ENCODE data around the gene TXNDC17. TPM values are rescaled to one million over a fixed set of nuclear protein-coding genes. Genes with fewer than 3 reads are reported as not detected.
"Not testable (repeated sequence)": the region's sequence is repeated elsewhere in the genome, so short reads cannot be mapped to it uniquely, and the experiment has no call there.

The TXNDC17 gene
- total RNA-seq = 72.2 and 74.3 TPM in 2 replicates

DNA sequence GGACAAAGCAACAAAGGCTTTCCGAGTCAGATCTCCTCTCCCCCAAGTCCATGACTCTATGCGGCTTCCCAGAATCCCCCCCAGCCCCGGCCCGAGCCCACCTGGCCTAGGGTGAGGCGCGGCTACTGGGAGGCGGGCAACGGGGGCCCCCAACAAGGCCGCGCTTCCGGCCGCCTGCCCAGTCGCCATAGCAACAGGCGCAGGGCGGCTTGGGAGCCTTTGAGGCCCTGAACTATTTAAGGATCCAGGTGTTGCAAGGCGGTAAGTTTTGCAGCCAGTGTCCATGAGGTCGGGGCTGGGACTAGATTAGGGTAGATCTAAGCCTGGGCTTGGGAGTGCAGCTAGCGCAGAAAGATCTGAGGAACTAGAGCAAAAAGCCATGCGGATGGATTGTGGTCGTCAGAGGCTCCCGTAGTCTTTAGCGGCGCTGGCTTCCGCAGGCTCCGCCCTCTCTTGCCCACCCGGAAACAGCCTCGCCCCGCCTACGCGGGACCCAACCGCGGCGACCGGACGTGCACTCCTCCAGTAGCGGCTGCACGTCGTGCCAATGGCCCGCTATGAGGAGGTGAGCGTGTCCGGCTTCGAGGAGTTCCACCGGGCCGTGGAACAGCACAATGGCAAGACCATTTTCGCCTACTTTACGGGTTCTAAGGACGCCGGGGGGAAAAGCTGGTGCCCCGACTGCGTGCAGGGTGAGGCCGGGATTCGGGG, at the start of gene TXNDC17, which contains the start of gene KIAA0753:
TSS of gene TXNDC17 (plus strand) at position 525 of the 711 bp plus-strand sequence. CDS start at position 548, 23 bp downstream.
TSS of gene KIAA0753 (minus strand) at position 176 of the 711 bp plus-strand sequence. CDS start 5,608 bp downstream, outside the sequence.
- peak within 1 kb of the TSS; percentile 99 for H3K4me3 ChIP-seq (ENCODE audit: low read depth, low read length)
- TF ChIP-seq, protein P1, sequence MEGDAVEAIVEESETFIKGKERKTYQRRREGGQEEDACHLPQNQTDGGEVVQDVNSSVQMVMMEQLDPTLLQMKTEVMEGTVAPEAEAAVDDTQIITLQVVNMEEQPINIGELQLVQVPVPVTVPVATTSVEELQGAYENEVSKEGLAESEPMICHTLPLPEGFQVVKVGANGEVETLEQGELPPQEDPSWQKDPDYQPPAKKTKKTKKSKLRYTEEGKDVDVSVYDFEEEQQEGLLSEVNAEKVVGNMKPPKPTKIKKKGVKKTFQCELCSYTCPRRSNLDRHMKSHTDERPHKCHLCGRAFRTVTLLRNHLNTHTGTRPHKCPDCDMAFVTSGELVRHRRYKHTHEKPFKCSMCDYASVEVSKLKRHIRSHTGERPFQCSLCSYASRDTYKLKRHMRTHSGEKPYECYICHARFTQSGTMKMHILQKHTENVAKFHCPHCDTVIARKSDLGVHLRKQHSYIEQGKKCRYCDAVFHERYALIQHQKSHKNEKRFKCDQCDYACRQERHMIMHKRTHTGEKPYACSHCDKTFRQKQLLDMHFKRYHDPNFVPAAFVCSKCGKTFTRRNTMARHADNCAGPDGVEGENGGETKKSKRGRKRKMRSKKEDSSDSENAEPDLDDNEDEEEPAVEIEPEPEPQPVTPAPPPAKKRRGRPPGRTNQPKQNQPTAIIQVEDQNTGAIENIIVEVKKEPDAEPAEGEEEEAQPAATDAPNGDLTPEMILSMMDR (IDR thresholded peaks at IDR 0.05; ENCODE audit: insufficient read depth, low read depth, low read length) = no peak
- DNase-seq (ENCODE audit: low read depth) = peak; percentile 92

- TF ChIP-seq, protein P1 (IDR thresholded peaks at IDR 0.05; ENCODE audit: insufficient read depth, low read depth, low read length) = no peak
- no peak overlapping the region for H3K4me3 ChIP-seq (ENCODE audit: low read depth, low read length)
- DNase-seq (ENCODE audit: low read depth) = peak; percentile 66
These were observed 49.2 kb upstream of the TXNDC17 start for GRCh38 chr17:6591599-6592158.

GRCh38 chr17:6592173-6592572, 48.7 kb upstream of the TXNDC17 start:
- no peak for DNase-seq (ENCODE audit: low read depth)
- H3K4me3 ChIP-seq (ENCODE audit: low read depth, low read length) = no peak overlapping the region
- TF ChIP-seq, protein P1 (IDR thresholded peaks at IDR 0.05; ENCODE audit: insufficient read depth, low read depth, low read length) = no peak

- H3K4me3 ChIP-seq (ENCODE audit: low read depth, low read length); DNase-seq (ENCODE audit: low read depth): not testable (repeated sequence)
These were observed 47.5 kb upstream of the TXNDC17 start for GRCh38 chr17:6593371-6593770.

DNA sequence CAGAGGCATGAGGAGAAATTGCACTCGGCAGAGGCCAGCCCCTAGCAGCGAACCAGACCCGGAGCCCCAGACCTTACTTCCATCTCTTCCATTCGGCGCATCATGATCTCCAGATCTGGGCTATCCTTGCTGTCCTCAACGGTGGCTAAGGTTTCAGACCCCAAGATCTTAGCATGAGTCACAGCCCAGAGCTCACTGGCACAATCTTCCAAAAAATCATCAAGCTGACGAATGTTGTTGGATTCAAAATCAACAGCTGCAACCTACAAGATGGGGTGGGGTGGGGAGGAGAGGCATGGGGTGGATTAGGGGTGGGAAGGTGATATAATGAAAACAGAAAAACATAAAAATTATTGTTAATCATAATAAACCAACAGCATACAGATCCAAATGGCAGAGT, 44.8 kb upstream of the TXNDC17 start:
- TF ChIP-seq, protein P1 (IDR thresholded peaks at IDR 0.05; ENCODE audit: insufficient read depth, low read depth, low read length) = no peak
- DNase-seq (ENCODE audit: low read depth) = no peak
- H3K4me3 ChIP-seq (ENCODE audit: low read depth, low read length) = no peak overlapping the region

DNA sequence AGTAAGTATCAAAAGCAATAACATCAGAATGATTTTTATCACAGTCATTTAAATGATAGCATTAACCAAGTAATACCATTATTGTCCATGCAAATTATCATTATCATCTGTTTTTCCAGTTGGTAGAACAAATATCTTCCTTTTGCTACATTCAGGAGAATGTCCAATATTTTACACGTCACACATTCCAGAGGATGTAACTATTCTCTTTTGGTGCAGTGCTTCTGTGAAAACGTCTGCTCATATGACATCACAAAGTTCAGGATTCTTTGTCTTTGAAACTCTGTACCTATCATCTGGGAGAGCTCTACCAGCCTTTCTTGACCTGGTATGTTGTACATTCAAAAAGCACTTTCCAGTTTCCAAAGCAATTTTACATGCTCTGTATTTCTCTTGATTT, 44.3 kb upstream of the TXNDC17 start:
- TF ChIP-seq, protein P1 (IDR thresholded peaks at IDR 0.05; ENCODE audit: insufficient read depth, low read depth, low read length) = no peak
- DNase-seq (ENCODE audit: low read depth) = no peak

DNA sequence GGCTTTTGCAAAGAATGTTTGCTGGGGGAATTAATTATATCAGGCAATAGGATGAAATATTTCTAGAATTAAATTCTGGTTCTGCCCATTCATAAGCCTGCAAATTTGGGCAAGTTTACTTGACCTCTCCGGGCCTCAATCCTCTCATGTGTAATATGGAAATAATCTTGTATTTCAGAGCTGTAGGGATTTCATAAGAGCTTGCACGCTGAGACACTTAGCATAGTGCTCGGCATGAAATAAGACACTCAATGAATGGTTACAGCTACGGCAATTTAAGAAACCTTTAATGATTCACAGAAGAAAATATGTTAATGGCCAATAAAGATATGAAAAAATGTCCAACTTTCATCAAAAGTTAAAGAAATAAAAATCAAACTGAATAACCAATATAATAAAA, 43.9 kb upstream of the TXNDC17 start:
- H3K4me3 ChIP-seq (ENCODE audit: low read depth, low read length) = no peak overlapping the region
- no peak for DNase-seq (ENCODE audit: low read depth)
- TF ChIP-seq, protein P1 (IDR thresholded peaks at IDR 0.05; ENCODE audit: insufficient read depth, low read depth, low read length) = no peak

More for the DNA sequence above, 44.3 kb upstream of the TXNDC17 start:
- H3K4me3 ChIP-seq (ENCODE audit: low read depth, low read length) = no peak overlapping the region

All from fibroblast of villous mesenchyme (primary cell).